H54 (cell line): ENCODE measurements around the gene RYR2.

ENCODE experiments used
- DNase-seq: peaks from one replicate; pipeline ENCODE4 v3.0.0; 2011; ENCODE audit warnings: low spot score, mixed read lengths; ENCODE audit not compliant: insufficient read length
- FAIRE-seq: peaks from 3 replicates; lab custom pipeline; 2011; peaks lifted over from hg19 to GRCh38; lab: Jason Lieb, UNC
- POLR2A ChIP-seq: IDR thresholded peaks from 2 replicates; pipeline ENCODE4 v1.6.1; 2011; ENCODE audit warnings: low read depth, mild to moderate bottlenecking, low read length

RYR2 gene

GRCh38 chr1:237786066-237786719, 744.2 kb downstream of the RYR2 start:
- no peak for FAIRE-seq
- TF ChIP-seq POLR2A, result no peak
- DNase-seq, result no peak

- TF ChIP-seq POLR2A, result no peak
- FAIRE-seq, result no peak
- no peak for DNase-seq
Measured at GRCh38 chr1:237788069-237788468, 746.1 kb downstream of the RYR2 start.

DNA sequence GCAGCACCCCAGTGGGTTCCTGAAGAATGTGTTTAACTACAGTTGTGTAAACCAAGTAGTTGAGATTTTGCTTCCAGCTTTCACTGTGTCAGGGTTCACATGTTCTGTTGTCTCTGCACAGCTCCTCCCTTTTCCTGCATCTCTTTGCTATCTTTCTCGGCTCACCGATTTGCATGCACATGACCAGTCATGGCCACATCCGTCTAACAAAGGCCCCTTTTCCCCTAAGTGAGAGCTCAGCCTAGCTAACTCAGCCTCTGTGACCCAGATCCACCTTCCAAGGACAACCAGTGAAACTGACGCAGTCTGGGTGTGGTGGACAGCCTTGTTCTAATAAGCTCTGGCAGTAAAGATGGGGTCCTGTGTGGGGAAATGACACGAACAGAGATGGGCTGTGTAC, 747.6 kb downstream of the RYR2 start:
- no peak for TF ChIP-seq POLR2A
- FAIRE-seq (no peak), DNase-seq (no peak)

- FAIRE-seq (no peak), DNase-seq (no peak)
- no peak for TF ChIP-seq POLR2A
Measured at GRCh38 chr1:237791592-237791991, 749.6 kb downstream of the RYR2 start.

DNA sequence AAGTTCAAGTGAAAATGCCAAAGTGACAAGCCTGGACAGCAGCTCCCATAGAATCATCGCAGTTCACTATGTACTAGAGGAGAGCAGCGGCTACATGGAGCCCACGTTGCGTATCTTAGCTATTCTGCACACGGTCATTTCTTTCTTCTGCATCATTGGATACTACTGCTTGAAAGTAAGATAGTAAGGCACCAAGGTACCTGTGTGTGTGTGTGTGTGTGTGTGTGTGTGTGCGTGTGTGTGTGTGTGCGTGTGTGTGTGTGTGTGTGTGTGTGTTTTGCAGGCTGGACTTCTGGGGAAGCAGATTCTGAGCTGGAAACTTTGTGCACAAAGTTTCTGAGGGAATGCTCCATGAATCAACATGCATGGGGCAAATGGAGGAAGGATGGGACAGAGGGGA, 750.2 kb downstream of the RYR2 start:
- no peak for TF ChIP-seq POLR2A
- no peak for FAIRE-seq

GRCh38 chr1:237792726-237793125, 750.7 kb downstream of the RYR2 start:
- DNase-seq, result no peak
- no peak for FAIRE-seq
- TF ChIP-seq POLR2A, result no peak

More for the DNA sequence above, 750.2 kb downstream of the RYR2 start:
- DNase-seq, result no peak

DNA sequence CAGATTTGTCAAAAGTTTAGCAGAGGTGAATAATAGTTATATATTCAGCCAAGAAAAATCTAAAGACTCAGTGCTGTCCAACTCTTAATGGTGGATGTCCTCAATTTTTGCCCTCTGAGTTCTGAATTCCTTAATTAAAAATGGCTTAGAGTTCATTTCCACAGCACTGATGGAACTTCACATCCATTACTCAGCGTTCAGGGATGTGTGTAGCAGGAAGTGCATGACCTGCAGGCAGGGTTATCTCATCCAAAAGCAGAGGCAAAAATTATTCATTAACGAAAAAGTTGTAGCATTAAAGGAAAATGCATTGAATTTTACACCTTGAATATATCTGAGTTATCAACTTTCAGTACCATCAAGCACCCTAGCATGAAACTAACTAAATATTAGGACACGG, 752.1 kb downstream of the RYR2 start:
- DNase-seq (no peak), FAIRE-seq (no peak)
- no peak for TF ChIP-seq POLR2A

DNA sequence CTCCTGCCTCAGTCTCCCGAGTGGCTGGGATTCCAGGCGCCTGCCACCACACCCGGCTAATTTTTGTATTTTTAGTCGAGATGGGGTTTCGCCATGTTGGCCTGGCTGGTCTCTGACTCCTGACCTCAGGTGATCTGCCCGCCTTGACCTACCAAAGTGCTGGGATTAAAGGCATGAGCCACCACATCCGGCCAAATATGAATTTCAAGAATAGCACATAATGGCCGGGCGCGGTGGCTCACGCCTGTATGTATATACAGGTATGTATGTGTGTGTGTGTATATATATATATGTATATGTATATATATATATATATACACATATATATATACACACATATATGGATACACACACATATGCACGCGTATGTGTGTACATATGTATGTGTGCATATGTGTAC, 753.6 kb downstream of the RYR2 start:
- no peak for FAIRE-seq

GRCh38 chr1:237799762-237800474, 757.9 kb downstream of the RYR2 start:
- TF ChIP-seq POLR2A, result no peak
- FAIRE-seq, result peak; percentile 94
- peak; percentile 53 for DNase-seq

More for the DNA sequence above, 753.6 kb downstream of the RYR2 start:
- TF ChIP-seq POLR2A, result no peak
- DNase-seq, result no peak

- no peak for FAIRE-seq
Measured at GRCh38 chr1:237804516-237804915, 762.5 kb downstream of the RYR2 start.

DNA sequence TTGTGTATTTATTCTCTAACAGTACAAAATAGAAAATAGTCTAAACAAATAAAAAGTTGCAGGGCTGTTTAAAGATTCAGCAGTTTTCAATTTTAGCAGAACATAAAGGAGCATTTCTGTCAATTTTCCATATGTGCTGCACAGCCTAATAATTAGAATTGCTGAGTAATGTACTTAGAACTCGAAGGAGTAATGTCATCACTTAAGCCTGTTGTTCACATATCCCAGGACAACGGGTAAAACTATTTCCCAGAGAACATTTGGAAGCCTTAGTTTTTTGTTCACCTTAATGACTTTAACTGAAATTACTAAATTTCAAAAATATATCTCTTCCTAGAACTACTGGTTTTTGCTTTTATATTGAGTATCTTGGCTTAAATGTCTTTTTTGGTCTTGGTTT, 767.1 kb downstream of the RYR2 start:
- TF ChIP-seq POLR2A, result no peak
- FAIRE-seq, result no peak
- no peak for DNase-seq

More at GRCh38 chr1:237804516-237804915, 762.5 kb downstream of the RYR2 start:
- DNase-seq, result no peak
- TF ChIP-seq POLR2A, result no peak

GRCh38 chr1:237811633-237812032, 769.6 kb downstream of the RYR2 start:
- DNase-seq, result no peak
- TF ChIP-seq POLR2A, result no peak
- no peak for FAIRE-seq

DNA sequence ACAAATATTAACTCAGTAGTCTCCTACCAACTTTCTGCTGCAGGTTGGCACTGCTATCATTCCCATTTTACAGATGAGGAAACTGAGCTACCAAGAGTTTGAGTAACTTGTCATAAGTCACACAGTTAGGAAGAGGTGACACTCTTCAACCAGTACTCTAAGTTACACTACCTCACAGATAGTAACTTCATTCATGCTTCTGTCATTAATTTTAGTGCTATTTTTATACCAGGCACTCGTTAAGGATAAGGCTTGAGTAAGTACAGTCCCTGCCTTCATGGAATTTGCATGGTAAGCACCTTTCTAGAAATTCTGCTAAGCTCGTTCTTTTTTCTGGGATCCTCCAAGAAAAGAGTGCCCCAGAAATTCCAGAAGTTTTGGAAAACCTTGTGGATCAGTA, 770.1 kb downstream of the RYR2 start:
- no peak for DNase-seq
- FAIRE-seq, result no peak
- TF ChIP-seq POLR2A, result no peak

DNA sequence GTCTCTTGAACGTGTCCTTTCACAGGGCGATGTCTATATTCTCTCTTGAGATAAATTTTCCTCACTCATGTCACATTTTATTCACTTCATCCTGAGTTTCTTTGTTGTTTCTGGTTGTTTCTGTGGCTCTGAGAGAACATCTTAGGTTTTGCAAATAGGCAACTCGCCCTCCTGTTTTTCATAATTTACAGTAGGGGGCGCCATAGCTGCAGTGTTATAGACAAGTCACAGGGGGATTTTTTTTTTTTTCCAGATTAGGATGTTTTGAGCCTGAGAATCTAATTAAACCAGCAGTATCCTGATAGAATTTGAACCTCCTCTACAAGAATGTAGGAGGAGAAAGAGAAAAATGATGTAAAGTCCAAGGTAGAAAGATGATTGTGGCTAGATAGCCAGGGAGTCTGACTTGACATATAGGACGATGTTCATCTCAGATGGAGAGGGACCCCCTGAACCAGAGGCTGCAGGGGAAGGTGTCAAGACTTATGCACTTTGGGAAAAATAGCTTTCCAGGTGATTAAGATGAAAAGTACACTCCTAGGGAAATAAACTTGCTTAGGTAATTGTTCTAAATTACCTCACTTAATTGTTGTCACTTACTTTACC, 772.4 kb downstream of the RYR2 start:
- DNase-seq (no peak), FAIRE-seq (no peak)
- TF ChIP-seq POLR2A, result no peak
